ENCODE measurements around the gene GALNT16. TPM values are rescaled to one million over a fixed set of nuclear protein-coding genes. Genes with fewer than 3 reads are reported as not detected.

GALNT16 gene
- total RNA-seq, 1 donor from 2014 or later, result 0.35 TPM

DNA sequence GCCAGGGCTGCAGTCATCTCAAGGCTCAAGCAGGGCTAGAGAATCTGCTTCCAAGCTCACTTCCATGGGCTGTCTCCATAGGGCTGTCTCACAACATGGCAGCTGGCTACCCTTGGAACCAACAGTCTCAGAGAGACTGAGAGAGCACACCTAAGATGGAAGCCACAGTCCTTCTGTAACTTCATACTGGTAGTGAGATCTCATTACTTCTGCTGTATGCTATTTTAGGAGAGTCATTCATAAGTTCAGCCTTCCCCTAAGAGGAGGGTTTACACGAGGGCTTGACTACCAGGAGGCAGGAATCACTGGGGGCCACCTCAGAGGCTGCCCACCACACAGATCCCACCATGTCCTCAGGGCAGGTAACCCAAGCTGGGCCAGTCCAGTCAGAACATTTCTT, 108.4 kb downstream of the GALNT16 start:
- no peak overlapping the region for H3K4me3 ChIP-seq (ENCODE audit: low read depth, low read length)
- TF ChIP-seq, protein P1, sequence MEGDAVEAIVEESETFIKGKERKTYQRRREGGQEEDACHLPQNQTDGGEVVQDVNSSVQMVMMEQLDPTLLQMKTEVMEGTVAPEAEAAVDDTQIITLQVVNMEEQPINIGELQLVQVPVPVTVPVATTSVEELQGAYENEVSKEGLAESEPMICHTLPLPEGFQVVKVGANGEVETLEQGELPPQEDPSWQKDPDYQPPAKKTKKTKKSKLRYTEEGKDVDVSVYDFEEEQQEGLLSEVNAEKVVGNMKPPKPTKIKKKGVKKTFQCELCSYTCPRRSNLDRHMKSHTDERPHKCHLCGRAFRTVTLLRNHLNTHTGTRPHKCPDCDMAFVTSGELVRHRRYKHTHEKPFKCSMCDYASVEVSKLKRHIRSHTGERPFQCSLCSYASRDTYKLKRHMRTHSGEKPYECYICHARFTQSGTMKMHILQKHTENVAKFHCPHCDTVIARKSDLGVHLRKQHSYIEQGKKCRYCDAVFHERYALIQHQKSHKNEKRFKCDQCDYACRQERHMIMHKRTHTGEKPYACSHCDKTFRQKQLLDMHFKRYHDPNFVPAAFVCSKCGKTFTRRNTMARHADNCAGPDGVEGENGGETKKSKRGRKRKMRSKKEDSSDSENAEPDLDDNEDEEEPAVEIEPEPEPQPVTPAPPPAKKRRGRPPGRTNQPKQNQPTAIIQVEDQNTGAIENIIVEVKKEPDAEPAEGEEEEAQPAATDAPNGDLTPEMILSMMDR (conservative IDR thresholded peaks at IDR 0.05; ENCODE audit: low read depth, low read length), result no peak
- DNase-seq (ENCODE audit: low read depth), result no peak

DNA sequence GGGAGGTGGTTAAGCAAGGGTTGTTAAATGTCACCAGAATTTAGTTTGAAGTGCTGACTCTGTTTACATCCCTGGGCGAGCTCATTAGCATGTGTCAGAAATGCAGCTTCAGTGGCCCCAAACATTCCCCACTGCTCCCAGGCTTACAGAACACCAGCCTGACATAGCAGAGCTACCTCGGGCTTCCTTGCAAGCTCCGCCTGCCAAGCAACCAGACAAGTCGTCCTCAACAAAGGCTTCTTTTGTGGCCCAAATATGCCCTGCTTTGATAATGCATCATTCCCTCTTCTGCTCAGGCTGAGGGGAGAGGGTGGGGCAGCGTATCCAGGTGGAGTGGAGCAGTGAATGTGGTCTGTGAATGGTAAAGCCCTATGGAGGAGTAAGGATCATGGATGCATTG, 110.1 kb downstream of the GALNT16 start:
- no peak overlapping the region for H3K4me3 ChIP-seq (ENCODE audit: low read depth, low read length)
- DNase-seq (ENCODE audit: low read depth), result no peak
- TF ChIP-seq, protein P1 (conservative IDR thresholded peaks at IDR 0.05; ENCODE audit: low read depth, low read length), result no peak

DNA sequence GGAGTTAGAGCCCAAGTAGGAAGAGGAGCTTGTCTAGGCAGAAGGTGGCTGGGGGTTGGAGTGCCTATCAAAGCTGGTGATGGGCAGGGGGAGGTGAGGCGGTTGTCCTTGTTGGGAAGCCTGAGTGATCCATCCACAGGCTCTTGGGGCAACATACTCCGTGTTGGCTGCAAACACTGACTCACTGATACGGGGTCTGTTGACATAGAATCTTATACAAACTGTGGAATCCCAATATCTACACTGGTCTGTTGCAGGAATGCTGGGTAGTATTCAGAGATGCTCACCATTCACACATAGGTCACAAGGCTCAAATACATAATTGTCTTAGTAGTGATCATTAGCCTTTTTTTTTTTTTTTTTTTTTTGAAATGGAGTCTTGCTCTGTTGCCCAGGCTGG, 112.2 kb downstream of the GALNT16 start:
- no peak for DNase-seq (ENCODE audit: low read depth)
- H3K4me3 ChIP-seq (ENCODE audit: low read depth, low read length), result no peak overlapping the region
- TF ChIP-seq, protein P1 (conservative IDR thresholded peaks at IDR 0.05; ENCODE audit: low read depth, low read length), result no peak

DNA sequence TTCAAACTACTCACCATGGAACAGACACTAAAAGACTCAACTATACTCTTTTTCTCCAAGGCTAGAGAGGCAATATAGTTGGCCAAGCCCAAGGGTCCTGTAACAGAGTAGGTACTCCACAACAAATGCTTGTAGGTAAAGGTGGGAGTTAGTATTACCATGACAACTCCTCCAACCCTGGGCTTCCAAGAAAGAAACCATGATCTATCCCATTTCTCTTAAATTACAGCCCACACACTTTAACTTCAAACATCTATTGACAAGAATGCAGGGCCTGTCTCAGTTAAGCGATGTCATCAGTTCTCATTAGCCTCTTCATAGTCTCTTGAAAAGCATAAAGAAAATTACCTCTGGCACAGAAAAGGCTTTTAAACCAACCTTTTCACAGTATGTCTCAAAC, 113.1 kb downstream of the GALNT16 start:
- H3K4me3 ChIP-seq (ENCODE audit: low read depth, low read length), result no peak overlapping the region
- no peak for DNase-seq (ENCODE audit: low read depth)
- TF ChIP-seq, protein P1 (conservative IDR thresholded peaks at IDR 0.05; ENCODE audit: low read depth, low read length), result no peak

- TF ChIP-seq, protein P1 (conservative IDR thresholded peaks at IDR 0.05; ENCODE audit: low read depth, low read length), result no peak
- no peak overlapping the region for H3K4me3 ChIP-seq (ENCODE audit: low read depth, low read length)
- no peak for DNase-seq (ENCODE audit: low read depth)
Observed at GRCh38 chr14:69374235-69374634, 114.3 kb downstream of the GALNT16 start.

- no peak for DNase-seq (ENCODE audit: low read depth)
- no peak overlapping the region for H3K4me3 ChIP-seq (ENCODE audit: low read depth, low read length)
- TF ChIP-seq, protein P1 (conservative IDR thresholded peaks at IDR 0.05; ENCODE audit: low read depth, low read length), result no peak
Observed at GRCh38 chr14:69375182-69375581, 115.2 kb downstream of the GALNT16 start.

GRCh38 chr14:69375722-69376121, 115.8 kb downstream of the GALNT16 start:
- no peak overlapping the region for H3K4me3 ChIP-seq (ENCODE audit: low read depth, low read length)
- no peak for DNase-seq (ENCODE audit: low read depth)
- TF ChIP-seq, protein P1 (conservative IDR thresholded peaks at IDR 0.05; ENCODE audit: low read depth, low read length), result no peak
